Measurements from ENCODE around the gene AURKAIP1.
"Not testable (repeated sequence)": the region's sequence is repeated elsewhere in the genome, so short reads cannot be mapped to it uniquely, and the experiment has no call there.

AURKAIP1 gene

GRCh38 chr1:1415751-1416150 is 40.7 kb upstream of the AURKAIP1 start:
- no peaks in the 10 kb centered on the region for H3K4me1 ChIP-seq (ENCODE audit: control insufficient read depth in 1 of 2, insufficient read depth in 1 of 2, low read depth in 1 of 2, low read length in 1 of 2)
- TF ChIP-seq, protein P1, sequence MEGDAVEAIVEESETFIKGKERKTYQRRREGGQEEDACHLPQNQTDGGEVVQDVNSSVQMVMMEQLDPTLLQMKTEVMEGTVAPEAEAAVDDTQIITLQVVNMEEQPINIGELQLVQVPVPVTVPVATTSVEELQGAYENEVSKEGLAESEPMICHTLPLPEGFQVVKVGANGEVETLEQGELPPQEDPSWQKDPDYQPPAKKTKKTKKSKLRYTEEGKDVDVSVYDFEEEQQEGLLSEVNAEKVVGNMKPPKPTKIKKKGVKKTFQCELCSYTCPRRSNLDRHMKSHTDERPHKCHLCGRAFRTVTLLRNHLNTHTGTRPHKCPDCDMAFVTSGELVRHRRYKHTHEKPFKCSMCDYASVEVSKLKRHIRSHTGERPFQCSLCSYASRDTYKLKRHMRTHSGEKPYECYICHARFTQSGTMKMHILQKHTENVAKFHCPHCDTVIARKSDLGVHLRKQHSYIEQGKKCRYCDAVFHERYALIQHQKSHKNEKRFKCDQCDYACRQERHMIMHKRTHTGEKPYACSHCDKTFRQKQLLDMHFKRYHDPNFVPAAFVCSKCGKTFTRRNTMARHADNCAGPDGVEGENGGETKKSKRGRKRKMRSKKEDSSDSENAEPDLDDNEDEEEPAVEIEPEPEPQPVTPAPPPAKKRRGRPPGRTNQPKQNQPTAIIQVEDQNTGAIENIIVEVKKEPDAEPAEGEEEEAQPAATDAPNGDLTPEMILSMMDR (IDR thresholded peaks at IDR 0.05) = no peak
- H3K9me3 ChIP-seq = peaks cover 5% of the 10 kb centered on the region
- H3K4me3 ChIP-seq (ENCODE audit: low read depth in 1 of 2, low read length in 1 of 2) = no peak overlapping the region
- peaks cover 58% of the 10 kb centered on the region for H3K27me3 ChIP-seq
- H3K36me3 ChIP-seq = no peaks in the 10 kb centered on the region
- no peak overlapping the region for H3K27ac ChIP-seq

DNA sequence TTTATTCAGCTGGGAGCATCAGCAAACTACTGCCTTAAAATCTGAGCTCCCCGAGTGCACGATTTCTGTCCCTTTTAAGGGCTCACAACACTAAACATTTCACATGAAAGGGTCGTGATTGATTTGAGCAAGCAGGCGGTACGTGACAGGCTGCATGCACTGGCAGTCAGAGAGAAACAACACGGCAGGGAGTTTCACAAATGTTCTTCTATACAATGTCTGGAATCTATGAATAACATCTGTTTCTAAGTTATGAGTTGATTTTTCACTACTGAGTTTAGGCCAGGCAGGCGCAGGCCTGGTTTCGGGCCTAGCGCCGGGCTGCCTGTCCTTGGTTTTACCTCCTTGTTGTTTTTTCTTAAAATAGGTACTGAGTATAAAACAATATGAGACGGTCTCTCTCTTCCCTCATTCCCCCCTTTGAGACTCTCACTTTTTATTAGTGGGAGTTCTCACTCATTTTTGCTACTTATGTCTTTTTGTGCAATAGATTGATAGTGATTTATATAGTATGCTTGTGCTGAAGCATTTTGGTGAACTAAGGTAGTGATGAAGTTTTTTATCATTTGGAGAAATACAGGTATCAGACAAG is 37.4 kb upstream of the AURKAIP1 start:
- H3K36me3 ChIP-seq; H3K4me1 ChIP-seq (ENCODE audit: control insufficient read depth in 1 of 2, insufficient read depth in 1 of 2, low read depth in 1 of 2, low read length in 1 of 2); H3K4me3 ChIP-seq (ENCODE audit: low read depth in 1 of 2, low read length in 1 of 2); H3K9me3 ChIP-seq; H3K27ac ChIP-seq: not testable (repeated sequence)
- peaks cover 27% of the 10 kb centered on the region for H3K27me3 ChIP-seq

- TF ChIP-seq, protein P1 (IDR thresholded peaks at IDR 0.05) = no peak
- Histone ChIP-seq H3K4me3 (ENCODE audit: low read depth in 1 of 2, low read length in 1 of 2) (no peak overlapping the region), H3K36me3 (no peaks in the 10 kb centered on the region), H3K27me3 (peaks cover 25% of the 10 kb centered on the region), H3K4me1 (ENCODE audit: control insufficient read depth in 1 of 2, insufficient read depth in 1 of 2, low read depth in 1 of 2, low read length in 1 of 2) (peaks cover 11 to 14% of the 10 kb centered on the region in 2 experiments), H3K9me3 (peaks cover 5% of the 10 kb centered on the region), H3K27ac (no peak overlapping the region)
Observed at GRCh38 chr1:1411626-1412025, 36.6 kb upstream of the AURKAIP1 start.

- Histone ChIP-seq H3K4me1 (ENCODE audit: control insufficient read depth in 1 of 2, insufficient read depth in 1 of 2, low read depth in 1 of 2, low read length in 1 of 2) (peaks cover 19 to 22% of the 10 kb centered on the region in 2 experiments), H3K27me3 (peaks cover 14% of the 10 kb centered on the region)
- H3K4me3 ChIP-seq (ENCODE audit: low read depth in 1 of 2, low read length in 1 of 2); H3K27ac ChIP-seq; H3K36me3 ChIP-seq; H3K9me3 ChIP-seq: not testable (repeated sequence)
Observed at GRCh38 chr1:1410238-1410637, 35.2 kb upstream of the AURKAIP1 start.

- Histone ChIP-seq H3K36me3 (peaks cover 25% of the 10 kb centered on the region), H3K9me3 (peaks cover 5% of the 10 kb centered on the region), H3K4me1 (ENCODE audit: control insufficient read depth in 1 of 2, insufficient read depth in 1 of 2, low read depth in 1 of 2, low read length in 1 of 2) (peaks cover 19 to 22% of the 10 kb centered on the region in 2 experiments), H3K27me3 (no peaks in the 10 kb centered on the region), H3K4me3 (ENCODE audit: low read depth in 1 of 2, low read length in 1 of 2) (peak overlapping the region; percentile 89 to 99), H3K27ac (peak overlapping the region; percentile 88)
- TF ChIP-seq, protein P1 (IDR thresholded peaks at IDR 0.05) = no peak
Observed at GRCh38 chr1:1407636-1408318, 32.8 kb upstream of the AURKAIP1 start.

DNA sequence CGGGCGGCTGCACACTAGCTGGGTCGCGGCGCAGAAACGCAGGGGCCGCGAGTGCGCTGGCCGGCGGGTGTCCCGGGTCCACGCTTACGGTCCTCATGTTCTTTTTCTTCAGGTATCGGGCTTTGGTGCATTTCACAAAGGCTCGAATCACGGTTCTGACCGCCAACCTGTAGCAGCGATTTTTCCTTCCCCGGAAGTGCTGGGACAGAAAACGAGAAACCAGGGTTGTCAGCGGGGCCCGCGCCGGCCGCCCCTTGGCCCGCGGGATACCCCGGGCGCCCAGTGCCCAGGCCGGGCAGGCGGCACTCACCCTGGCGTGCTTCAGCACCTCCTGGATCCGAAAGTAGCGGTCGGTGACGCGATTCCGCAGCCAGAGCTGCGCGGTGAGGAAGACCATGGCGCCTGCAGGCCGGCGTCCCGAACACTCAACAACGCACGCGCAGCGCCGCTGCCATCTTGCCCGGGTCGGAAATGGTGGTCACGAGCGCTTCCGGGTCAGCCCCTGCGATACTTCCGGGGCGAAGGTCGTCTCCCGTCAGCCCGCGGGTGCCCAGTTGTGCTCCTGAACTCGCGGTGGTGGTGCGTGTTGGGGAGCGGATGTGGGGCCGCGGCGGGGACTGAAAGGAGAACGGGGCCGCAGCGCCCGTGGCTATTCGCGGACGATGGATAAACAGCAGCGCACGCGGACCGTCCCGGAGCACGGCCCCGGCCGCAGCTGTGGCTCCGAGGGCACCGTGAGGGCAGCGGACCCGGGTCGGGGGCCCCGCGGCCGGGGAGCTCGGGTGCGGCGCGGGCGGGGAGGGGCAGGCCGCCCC is 32.0 kb upstream of the AURKAIP1 start, which contains the start of gene MRPL20:
MRPL20 (minus strand) TSS at position 473 of the 815 bp plus-strand sequence; CDS start at position 397, 76 bp downstream.
- Histone ChIP-seq H3K4me3 (ENCODE audit: low read depth in 1 of 2, low read length in 1 of 2) (peak within 1 kb of the TSS; percentile 89 to 99), H3K4me1 (ENCODE audit: control insufficient read depth in 1 of 2, insufficient read depth in 1 of 2, low read depth in 1 of 2, low read length in 1 of 2) (peaks cover 19 to 22% of the 10 kb centered on the region in 2 experiments), H3K27me3 (no peaks in the 10 kb centered on the region), H3K36me3 (peaks cover 33% of the 10 kb centered on the region), H3K9me3 (no peaks in the 10 kb centered on the region), H3K27ac (peak within 1 kb of the TSS; percentile 88)
- TF ChIP-seq, protein P1 (IDR thresholded peaks at IDR 0.05) = peak; percentile 39
